OCI-LY3 (cell line): ENCODE results near the gene FRMD4A.

Source experiments
- EZH2phosphoT487 ChIP-seq: fragments of 200-600 bp; shearing (Covaris generic); IDR thresholded peaks from 2 replicates; pipeline ENCODE4 v1.6.1; 2018; ENCODE audit warnings: antibody characterized with exemption, mixed run types, low read depth
- TF ChIP-seq, protein P1 (sequence below): fragments of 200-600, 300-600 bp; sonication (generic); IDR thresholded peaks from 2 replicates; pipeline ENCODE4 v1.5.1; 2014; ENCODE audit warnings: antibody characterized with exemption, low read length, low read depth

DNA sequence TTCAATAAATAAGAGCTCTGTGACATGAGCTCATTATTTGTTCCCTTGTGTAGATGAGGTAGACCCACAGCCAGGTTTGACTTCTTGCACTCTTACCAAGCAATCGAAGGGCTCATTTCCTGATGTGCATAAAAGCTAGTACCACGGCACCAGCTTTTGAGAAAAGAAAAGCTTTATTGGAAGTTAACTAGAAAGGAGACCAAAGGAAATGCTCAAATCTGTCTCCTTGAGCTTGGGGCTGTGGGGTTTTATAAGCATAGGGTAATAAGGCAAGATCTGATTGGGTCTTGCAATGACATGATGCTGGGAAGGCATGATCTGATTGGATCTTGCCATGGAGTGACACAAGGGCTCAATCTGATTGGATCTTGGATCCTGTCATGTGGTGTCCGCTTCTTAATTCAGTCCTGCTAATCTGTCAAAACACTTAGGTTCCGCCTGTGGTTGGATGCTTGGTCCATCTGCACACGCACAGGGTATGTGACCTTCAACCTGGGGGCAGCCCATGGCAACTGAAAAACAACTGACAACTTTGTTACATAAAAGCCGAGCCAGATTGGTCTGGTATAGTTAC is 47.8 kb upstream of the FRMD4A start:
- TF ChIP-seq, protein P1, sequence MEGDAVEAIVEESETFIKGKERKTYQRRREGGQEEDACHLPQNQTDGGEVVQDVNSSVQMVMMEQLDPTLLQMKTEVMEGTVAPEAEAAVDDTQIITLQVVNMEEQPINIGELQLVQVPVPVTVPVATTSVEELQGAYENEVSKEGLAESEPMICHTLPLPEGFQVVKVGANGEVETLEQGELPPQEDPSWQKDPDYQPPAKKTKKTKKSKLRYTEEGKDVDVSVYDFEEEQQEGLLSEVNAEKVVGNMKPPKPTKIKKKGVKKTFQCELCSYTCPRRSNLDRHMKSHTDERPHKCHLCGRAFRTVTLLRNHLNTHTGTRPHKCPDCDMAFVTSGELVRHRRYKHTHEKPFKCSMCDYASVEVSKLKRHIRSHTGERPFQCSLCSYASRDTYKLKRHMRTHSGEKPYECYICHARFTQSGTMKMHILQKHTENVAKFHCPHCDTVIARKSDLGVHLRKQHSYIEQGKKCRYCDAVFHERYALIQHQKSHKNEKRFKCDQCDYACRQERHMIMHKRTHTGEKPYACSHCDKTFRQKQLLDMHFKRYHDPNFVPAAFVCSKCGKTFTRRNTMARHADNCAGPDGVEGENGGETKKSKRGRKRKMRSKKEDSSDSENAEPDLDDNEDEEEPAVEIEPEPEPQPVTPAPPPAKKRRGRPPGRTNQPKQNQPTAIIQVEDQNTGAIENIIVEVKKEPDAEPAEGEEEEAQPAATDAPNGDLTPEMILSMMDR: no peak
- no peak for TF ChIP-seq EZH2phosphoT487
